Activated CD4-positive, alpha-beta T cell treated with anti-CD3 and anti-CD28 coated beads for 1 hour (primary cell): ENCODE data around the gene LMX1A.

Experiments used
- DNase-seq: peaks from one replicate; pipeline ENCODE4 v3.0.0-alpha.2; 2020

LMX1A gene

DNA sequence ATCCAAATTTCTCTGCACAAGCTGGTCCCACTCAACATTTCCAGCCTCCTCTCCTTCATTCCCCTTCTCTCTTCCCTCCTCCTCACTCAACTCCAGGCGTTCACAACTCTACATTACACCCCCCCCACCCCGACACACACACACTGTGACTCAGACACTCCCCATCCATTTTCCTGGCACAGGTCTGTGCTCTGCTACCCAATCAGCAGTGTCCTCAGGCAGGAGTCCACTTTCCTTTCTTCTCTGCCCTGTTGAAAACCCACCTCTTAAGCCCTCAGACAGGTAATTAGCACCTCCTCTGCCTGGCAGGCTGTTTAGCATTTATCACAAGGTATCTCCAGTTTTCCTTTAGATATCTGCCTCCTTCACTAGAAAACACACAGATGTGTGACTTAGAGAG lies 8.8 kb upstream of the LMX1A start:
- no peak for DNase-seq

DNA sequence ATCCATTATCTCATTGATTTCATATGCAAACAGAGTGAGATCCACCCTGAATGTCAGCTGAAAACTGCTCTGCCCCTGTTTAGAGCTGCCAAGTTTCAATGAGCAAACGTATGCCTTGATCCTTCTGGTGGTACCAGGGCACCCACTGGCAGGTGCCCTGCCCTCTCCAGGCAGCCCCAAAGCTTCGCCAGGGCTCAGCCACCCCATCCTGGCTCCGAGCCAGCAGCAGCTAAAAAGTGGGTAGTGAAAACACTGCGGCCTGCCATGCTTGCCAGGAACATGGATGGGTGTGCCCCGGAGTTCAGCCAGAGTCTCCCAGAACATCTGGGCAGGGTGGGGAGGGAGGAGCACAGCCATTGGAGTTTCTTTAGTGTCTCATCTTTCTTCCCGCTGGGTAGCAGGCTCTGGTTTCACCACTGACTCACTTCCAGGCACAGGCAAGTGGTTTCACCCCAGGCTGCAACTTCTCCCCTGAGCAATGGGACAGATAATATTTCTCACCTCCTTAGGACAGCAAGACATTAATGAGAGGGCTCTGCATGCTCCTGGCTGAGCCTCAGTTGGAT lies 8.1 kb upstream of the LMX1A start:
- DNase-seq = no peak

DNA sequence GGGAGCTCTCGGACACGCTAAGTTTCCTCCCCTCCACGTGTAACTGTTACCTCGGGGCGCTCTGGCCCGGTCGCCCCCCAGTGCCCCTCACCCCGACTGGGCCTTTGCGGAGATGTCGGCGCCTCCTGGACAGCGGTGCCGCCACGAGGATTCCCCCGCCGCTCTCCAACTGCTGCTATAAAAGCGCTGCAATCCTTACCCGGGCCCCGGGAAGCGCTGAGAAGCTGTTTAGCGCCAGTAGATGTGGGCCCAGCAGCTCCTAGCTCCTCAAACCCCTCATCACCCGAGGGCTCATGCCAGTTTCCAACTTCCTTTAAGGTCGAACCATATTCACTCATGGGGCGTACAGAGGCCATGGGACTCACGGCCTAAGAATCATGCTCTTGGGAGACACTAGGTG lies 361 bp upstream of the LMX1A start:
- no peak for DNase-seq

DNA sequence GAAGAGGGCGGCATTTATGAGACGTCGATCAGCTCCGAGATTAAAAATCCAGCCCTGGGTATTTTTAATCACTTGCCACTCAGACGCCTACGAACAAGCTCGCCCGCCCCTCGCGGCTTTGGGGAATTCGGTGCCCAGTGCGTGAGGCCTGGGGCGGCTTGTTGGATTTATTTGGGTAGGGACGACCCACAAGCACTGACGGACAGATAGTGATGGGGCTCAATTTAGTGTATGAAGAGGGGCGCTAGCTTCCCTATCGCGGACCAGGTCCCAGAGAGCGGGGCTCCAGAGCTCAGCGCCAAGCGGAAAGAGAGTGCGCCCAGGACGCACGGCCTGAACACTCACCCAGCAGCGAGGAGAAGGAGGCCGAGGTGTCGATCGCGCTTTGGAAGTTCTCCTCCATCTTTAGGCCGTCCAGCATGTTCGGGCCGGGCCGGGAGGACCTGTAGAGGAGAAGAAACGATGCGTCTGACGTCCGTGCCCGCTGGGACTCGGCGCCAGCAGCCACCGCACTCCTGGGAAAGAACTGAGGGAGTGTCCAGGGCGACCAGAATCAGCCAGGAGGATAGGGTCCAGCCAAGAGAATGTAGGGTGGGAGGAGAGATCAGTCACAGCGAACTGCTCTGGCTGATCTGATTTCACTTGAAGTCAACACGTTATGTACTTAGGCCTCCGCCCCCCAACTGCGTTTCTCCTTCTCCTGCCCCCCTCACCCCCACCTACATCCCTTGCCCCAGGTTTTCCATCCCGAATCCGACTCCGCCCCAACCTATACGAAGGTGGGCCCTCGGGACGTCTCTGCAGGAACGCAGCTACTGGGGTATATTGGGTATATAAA lies 1.2 kb downstream of the LMX1A start:
- no peak for DNase-seq

DNA sequence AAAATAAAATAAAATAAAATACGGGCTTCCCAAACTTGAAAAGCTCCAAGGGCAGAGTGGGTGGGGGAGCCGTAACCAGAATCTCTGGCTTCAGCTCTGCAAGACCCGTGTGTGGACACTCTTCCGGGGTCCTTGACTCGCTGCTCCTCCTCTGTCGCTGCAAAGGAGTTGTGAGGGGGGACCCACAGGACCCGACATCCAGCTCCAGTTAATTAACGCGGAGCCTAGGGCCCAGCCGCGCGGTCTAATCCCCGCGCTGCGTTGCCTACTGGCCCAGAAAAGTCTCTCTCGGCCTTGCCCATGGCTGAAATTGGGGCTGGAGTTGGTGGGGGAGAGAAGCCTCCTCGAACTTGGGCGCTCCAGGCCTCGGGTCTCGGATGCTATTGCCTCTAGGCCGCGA lies 1.8 kb downstream of the LMX1A start:
- no peak for DNase-seq

DNA sequence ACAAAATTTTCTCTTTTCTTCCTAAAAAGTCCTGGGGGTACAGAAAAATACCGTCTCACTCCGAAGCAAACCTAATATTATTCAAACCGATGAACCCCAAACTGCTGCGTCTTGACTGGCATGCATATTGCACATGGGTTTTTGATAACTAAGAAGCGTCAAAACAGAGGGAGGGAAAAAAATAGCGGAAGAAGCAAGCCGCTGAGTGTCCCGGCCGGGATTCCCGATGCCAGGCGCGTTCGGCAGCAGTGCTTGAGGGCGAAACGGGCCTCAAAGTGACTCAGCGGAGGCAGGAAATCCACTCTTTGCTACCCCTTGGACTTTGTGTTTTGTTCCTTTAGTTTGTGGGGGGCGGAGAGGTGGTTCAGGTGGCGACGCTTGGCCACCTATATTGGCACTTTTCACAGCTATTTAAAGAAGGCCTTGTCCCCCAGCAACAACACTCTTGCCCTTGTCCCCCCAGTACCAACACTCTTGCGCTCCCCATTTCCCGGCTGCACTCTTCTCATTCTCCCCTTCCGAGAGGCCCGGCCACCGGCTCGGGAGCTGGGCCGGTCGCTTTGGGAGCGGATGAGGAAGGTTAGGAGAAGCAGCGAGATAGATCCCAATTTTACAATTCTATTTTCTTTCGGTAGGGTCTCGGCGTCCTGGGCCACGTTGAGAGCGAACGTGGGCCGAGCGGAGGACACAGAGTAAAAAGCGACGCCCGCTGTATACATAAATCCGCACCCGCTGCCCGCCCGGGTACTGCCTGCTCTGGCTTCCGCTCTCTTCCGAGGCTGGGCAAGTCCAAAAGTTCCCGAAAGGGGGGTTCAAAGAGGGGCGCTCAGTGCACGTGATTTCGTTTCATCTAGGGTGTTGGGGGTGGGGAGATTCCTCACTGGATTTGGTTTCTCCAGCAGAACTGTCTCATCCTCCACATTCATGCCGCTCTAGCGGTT lies 2.5 kb downstream of the LMX1A start:
- DNase-seq = no peak

DNA sequence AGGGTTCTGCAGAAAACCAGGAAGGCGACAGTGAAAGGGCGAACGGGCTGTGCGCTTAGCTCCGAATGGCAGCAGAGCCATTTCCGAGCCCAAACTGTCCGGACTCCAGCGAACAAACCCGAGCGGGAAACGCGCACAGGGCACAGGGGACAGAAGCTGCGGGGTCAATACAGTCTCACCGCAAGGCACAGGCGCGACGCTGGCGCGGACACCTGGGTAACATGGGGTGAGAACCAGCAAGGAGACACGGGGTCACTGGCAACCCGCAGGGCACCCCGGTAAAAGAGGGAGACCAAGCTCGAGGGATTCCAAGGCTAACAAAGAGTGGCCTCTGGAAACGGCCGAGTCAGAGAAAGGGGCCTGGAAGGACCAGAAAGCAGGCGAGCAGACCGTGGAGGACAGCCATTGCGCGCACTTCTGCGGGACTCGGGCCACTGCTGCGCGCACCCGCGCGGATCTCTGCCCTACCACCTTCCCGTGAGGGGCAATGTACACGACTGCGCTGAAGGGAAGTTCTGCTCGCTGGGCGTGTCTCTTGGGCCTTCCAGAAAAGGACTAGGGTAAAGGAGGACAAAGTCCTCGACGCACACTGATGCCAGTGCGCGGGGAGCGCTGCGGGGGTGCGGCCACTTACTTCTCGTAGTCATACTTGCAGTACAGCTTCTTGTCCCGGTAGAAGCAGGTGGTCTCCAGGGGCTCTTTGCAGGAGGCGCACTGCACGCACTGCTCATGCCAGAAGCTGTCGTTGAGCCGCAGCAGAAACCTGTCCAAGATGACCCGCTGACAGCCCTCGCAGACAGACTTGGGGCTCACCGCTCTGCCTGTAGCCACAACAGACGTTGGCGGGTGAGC lies 3.8 kb downstream of the LMX1A start:
- DNase-seq = no peak

DNA sequence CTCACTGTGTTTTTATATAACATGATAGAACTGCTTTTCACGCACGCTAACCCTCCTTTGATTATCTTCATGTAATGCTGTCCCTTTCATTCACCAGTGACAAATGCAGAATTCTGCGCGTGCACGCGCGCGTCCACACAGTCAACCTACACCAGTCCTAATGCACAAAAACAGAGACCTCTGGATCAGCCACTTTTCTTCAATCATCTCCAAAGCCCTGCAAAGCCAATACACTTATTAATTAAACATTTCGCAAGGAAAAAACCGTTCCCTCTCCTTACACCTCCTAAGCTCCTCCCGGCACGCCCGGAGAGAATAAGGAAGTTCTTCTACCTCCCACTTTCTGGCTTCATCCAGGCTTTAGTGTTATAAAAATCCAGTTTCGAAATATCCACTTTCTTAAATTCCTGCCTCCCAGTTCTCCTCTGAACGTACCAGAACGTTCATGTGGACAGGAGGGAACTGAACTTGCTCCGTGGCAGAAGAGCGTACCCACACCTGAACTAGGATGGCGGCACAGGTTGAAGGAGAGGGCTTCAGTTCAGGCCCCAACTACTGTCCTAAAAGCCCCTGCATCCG lies 4.6 kb downstream of the LMX1A start:
- DNase-seq = no peak

DNA sequence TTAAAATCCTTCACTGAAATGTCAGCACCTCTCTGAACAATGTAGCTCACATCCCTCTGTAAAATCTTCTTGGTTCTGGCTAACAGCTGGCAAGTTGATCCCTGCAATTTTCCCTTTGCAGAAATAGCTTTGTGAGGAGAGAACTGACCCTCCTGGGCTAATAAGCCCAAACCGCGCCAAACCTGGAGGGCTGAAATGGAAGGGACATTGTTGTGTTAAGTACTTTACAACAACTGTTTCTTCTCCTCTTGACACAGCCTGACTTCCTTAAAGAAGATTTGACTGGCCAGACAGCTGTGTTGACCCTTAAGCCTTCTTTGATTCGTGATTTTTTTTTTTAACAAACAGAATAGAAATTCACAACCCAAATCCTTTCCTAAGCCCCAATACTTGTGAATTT lies 5.7 kb downstream of the LMX1A start:
- DNase-seq = no peak

DNA sequence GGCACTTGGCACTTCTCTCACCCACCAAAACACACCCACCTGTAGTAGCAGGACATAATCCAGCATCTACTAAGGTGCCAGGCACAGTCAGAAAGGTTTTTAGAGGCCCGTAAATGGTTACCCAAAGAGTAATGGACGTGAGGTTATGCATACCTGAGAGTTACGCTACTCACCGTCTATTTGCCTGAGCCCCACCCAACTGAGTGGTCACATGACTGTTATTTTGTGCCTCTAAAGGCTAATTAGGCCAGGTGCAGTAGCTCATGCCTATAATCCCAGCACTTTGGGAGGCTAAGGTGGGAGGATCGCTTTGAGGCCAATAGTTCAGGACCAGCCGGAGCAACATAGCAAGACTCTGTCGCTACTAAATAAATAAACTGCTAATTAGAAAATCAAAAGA lies 11.0 kb downstream of the LMX1A start:
- no peak for DNase-seq

DNA sequence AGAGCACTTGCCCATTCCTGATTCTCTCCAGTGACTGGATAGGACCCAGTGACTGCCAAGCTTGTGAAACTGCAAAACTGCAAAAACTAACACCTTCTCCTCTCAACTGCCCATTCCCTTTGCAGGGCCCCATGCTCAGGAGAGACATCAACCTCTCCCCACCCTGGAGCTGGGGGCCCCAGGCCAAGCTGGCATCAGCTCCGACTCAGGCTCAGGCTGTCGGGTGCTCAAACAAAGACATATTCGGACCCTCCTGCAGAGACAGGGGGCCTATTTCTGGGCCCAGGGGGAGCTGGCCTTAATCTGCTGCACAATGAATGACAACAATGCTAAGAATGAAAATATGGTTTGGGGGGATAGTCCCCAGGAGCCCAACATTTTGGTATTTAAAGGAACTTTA lies 11.8 kb downstream of the LMX1A start:
- no peak for DNase-seq

DNA sequence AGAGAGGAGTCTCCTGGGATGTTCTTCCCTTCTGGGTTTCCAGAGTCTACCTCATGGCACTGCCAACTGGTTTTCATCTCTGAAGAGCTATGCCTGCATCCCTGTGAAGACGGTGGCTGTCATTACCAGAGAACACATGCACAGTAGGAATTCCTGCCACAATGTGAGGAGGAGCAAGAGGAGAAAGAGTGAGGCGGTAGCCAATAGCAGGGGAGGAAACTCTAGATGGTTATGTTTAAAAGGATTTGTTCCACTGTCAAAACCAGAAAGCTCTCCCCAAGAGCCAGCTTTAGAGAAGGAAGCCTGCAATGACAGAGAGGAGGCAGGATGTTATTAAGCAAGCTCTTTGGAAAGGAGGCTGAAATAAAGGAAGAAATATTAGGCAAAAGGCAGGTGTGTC lies 12.3 kb downstream of the LMX1A start:
- DNase-seq = no peak

DNA sequence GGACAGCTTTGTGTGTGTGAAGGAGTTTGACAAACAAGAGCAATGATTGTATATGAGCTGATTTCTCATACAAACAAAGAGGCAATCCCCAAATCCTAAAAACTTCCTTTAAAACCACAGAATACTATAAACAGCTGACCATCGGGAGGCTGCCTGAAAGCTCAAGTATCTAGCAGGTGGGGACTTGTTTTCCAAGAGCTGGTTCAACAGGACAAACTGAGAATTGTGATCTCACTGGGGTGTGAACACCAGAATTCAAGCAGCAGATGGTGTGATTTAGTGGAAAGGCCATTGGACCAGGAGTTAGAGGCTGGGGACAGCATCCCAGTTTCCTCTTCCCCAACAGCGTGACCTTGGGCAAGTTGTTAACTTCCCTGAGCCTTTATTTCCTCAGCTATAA lies 13.9 kb downstream of the LMX1A start:
- no peak for DNase-seq

DNA sequence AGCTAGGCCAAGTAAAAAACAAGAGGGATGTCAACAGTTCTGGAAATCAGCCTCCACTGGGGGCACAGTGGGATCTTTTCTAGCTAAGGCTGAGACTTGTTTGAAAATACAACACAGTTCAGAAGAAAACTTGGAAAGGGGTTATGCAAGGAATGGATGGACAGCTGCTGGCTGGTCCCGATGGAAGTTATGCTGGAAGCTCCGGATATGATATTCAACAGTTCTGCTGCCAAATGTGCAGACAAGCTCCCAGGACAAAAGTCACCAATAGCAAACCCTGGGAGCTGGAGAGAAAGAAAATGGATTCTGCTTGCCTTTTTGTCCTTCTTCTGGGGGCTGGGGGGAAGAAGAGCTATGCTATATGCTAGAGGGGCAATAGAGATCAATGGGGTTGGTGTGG lies 14.3 kb downstream of the LMX1A start:
- no peak for DNase-seq

DNA sequence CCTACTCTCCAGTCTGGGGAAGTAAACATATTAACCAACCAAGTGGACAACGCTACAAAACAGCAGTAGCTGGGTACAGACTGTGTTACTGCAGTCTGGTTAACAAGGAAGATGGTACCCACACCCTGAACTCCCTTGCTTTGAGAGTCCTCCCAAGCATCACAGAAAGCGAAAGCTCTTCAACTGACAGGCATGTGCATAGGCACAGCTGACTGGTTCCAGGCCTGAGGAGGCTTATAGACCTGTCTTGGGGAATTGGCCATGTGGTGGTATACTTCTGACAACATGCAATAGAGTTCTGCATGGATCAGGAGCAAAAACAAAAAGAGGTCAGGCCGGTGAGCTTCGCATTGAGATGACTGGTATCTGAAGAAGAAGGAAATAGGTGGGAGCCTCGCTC lies 17.4 kb downstream of the LMX1A start:
- no peak for DNase-seq

DNA sequence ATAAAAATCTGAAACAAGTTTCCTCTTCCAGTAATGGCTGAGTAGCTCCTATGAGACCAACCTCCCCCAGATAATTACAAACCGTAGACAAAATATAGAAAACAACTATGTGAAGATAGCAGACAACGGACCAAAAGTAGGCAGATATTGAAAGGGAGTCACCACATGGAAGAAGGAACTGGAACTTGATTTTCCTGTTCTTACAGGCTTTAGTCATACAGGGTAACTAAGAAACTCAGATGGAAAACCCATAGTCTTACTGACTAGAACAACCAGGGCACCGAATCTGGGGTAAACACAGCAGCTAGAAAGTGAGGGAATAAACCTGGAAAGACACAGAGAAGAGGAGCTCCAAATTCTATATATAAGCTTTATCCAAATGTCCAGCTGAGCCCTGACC lies 26.0 kb downstream of the LMX1A start:
- DNase-seq = no peak

DNA sequence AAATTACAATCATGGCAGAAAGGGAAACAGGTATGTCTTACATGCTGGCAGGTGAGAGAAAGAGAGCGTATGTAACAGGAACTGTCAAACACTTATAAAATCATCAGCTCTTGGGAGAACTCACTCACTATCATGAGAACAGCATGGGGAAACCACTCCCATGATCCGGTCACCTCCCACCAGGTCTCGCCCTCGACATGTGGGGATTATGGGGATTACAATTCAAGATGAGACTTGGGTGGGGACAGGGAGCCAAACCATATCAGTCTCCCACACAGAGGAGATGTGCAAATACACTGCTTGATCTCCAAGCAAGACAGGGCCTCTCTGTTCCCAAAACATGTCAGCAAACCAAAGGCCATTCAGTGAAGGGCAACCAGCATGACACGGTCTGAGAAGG lies 27.4 kb downstream of the LMX1A start:
- DNase-seq = no peak

DNA sequence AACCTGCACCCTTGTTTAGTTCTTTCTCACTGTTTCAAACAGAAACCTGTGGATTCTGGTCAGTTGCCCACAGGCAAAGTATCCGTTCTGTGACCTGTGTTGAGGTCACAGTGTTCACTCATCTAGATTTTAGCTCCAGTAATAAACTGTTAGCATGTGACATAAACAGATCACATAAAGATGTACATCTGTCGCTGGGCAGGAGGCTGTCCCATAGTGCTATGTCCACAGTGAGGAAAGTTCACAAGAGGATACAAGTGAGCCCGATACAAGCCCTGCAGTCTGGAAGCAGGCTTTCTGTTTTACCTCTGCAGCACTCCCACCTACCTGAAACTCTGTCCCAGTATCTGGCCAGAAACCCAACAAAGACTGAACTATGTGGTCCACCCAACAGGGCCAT lies 28.4 kb downstream of the LMX1A start:
- no peak for DNase-seq

DNA sequence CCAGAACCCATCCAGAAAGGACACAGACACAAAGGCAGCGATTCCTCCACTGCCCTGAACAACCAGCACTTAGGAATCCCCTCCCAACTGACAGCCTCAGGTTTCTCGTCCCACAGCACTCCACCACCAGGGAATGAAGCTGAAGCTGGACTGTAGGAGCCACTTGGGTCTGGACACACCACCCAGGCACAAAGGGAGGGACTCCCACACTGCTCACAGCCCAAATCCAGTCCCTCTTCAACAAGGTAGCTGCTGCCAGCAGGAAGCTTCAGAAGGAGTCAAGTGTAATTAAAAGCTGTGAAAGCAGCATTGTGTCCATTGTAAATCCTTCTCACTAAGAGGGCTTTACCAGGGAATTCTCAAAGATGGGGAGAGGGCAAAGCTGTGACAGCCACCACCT lies 29.0 kb downstream of the LMX1A start:
- DNase-seq = no peak

DNA sequence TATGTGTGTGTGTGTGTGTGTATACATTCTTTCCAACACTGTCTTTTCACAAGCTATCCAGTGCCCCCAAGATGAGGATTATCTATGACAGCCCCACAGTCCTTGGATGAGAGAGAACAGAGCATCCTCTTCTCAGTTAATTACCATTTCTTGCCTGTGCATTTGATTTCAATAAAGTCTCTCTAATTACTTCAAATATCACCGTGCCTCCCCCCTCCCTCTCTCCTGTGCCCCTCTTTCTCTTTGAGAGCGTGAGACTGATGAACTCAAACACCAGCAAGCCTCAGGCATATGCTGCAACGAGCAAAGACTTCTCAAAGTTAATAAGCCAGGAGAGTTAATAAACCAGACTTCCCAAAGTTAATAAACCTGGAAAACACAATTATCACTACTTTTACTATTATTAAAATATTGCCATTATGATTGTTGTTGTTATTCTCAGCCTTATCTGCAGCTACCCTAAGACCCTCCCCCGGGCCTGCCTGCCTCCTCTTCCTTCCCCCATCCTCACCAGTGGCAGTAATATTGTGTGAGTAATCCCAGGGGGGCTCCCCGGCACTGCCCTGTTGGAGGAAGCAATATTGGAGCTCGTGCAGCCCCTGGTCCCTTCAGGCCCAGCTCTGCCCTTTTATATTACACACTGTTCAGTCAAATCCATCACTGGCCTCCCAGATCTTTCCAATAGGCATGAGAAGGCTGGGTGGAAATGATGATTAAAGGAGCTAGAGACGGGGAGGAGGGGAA lies 30.9 kb downstream of the LMX1A start:
- no peak for DNase-seq

DNA sequence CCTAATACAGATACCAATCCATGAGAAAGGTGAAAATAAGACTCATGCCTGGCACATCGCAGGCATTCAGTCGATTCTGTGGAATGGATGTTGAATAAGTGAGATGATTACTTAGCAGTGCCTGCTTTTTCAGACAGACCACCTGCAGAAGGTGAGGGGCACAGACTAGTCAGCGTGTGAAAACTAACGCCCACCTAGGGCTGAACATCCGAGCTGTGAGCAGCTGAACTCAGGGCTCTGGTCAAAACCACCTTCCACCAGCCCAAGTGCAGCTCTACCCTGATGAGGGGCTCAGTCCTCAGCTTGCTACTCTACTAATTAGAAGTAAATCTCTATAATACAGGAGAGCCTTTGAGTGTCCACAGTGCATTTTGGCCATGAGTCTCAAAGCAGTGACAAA lies 32.5 kb downstream of the LMX1A start:
- no peak for DNase-seq

DNA sequence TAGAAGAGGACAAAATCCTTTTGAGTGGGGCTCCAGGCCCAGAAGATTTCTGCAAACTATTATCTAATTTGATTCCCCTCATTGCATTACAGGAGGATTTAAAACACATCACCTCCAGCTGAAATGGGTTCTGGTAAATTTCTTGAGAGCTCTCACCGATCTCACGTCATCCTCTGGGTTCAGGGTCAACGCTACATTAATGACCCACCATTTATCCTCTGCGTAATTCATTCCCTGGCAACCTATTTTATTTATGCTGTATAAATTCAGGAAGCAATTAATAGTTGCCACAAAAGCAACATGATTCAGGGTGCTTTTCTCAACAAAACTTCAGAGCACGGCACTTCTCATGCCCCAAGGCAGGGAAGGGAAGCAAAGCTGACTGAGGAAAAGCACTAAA lies 38.9 kb downstream of the LMX1A start:
- no peak for DNase-seq
